HepG2 (cell line): Measurements from ENCODE around the gene ERBB4. TPM values are rescaled to one million over a fixed set of nuclear protein-coding genes. Genes with fewer than 3 reads are reported as not detected.

ENCODE experiments used
- ARID2 ChIP-seq: sonication (generic); formaldehyde crosslinking; IDR thresholded peaks from 2 replicates; pipeline ENCODE4 v1.8.1; 2022; ENCODE audit warnings: mild to moderate bottlenecking, missing genetic modification reagents, borderline replicate concordance
- ARNTL ChIP-seq: sonication (generic); formaldehyde crosslinking; IDR thresholded peaks from 2 replicates; pipeline ENCODE4 v1.4.0; 2020; ENCODE audit warnings: mild to moderate bottlenecking, missing genetic modification reagents
- ATRX ChIP-seq: sonication (generic); formaldehyde crosslinking; IDR thresholded peaks from 2 replicates; pipeline ENCODE4 v1.4.0; 2020; ENCODE audit warnings: missing genetic modification reagents, borderline replicate concordance
- DBP ChIP-seq: sonication (generic); formaldehyde crosslinking; IDR thresholded peaks from 2 replicates; pipeline ENCODE4 v1.4.0; 2020; ENCODE audit warnings: missing genetic modification reagents; ENCODE audit errors: not compliant biosample characterization
- DPF2 ChIP-seq: sonication (generic); formaldehyde crosslinking; IDR thresholded peaks from 2 replicates; pipeline ENCODE4 v1.4.0; 2020; ENCODE audit warnings: mild to moderate bottlenecking, low read depth, missing genetic modification reagents, borderline replicate concordance
- EHMT2 ChIP-seq: fragments of 200-600 bp; sonication (generic); IDR thresholded peaks from 2 replicates; pipeline ENCODE4 v1.7.0; 2017; ENCODE audit warnings: antibody characterized with exemption, low read depth, low read length, borderline replicate concordance
- FOXM1 ChIP-seq: sonication (generic); formaldehyde crosslinking; IDR thresholded peaks from 2 replicates; pipeline ENCODE4 v1.5.0; 2020; ENCODE audit warnings: missing genetic modification reagents
- HMG20A ChIP-seq: IDR thresholded peaks from 2 replicates; pipeline ENCODE4 v1.6.1; 2016; ENCODE audit warnings: borderline replicate concordance
- HNF4G ChIP-seq, 2 experiments: sonication (generic) in 1 of 2; formaldehyde crosslinking in 1 of 2; IDR thresholded peaks; 2 replicates each; pipeline versions ENCODE4 v1.4.0 to v1.6.1; 2011 to 2020; ENCODE audit warnings: borderline replicate concordance in 2 of 2, low read depth in 2 of 2, mild to moderate bottlenecking in 2 of 2, low read length in 1 of 2, missing genetic modification reagents in 1 of 2, moderate library complexity in 1 of 2
- KDM3A ChIP-seq: IDR thresholded peaks from 2 replicates; pipeline ENCODE4 v1.6.1; 2018; ENCODE audit warnings: low read depth, missing compliant biosample characterization
- SIN3A ChIP-seq: IDR thresholded peaks from 2 replicates; pipeline ENCODE4 v1.6.1; 2011; ENCODE audit warnings: low read depth, mild to moderate bottlenecking, control low read depth, low read length, borderline replicate concordance
- ZBTB39 ChIP-seq: sonication (generic); formaldehyde crosslinking; IDR thresholded peaks from 2 replicates; pipeline ENCODE4 v1.5.0; 2020; ENCODE audit warnings: missing genetic modification reagents
- ZBTB49 ChIP-seq: sonication (generic); formaldehyde crosslinking; IDR thresholded peaks from 2 replicates; pipeline ENCODE4 v1.4.0; 2020; ENCODE audit warnings: missing genetic modification reagents, borderline replicate concordance
- ZBTB7B ChIP-seq: sonication (generic); formaldehyde crosslinking; IDR thresholded peaks from 2 replicates; pipeline ENCODE4 v1.4.0; 2020; ENCODE audit warnings: missing genetic modification reagents
- ZNF256 ChIP-seq: sonication (generic); formaldehyde crosslinking; conservative IDR thresholded peaks from 2 replicates; pipeline ENCODE4 v1.4.0; 2020; ENCODE audit warnings: missing genetic modification reagents
- ZNF431 ChIP-seq: sonication (generic); formaldehyde crosslinking; IDR thresholded peaks from 2 replicates; pipeline ENCODE4 v1.9.0; 2022; ENCODE audit warnings: missing genetic modification reagents, low read depth, mild to moderate bottlenecking, borderline replicate concordance
- ZNF598 ChIP-seq: sonication (generic); formaldehyde crosslinking; IDR thresholded peaks from 2 replicates; pipeline ENCODE4 v1.5.1; 2020; ENCODE audit warnings: mild to moderate bottlenecking, missing genetic modification reagents, borderline replicate concordance
- ZNF7 ChIP-seq: IDR thresholded peaks from 2 replicates; pipeline ENCODE4 v1.6.1; 2016; ENCODE audit warnings: missing biosample characterization, missing genetic modification reagents
- ZNF720 ChIP-seq: sonication (generic); formaldehyde crosslinking; IDR thresholded peaks from 2 replicates; pipeline ENCODE4 v1.4.0; 2020; ENCODE audit warnings: missing genetic modification reagents
- ZNF737 ChIP-seq: sonication (generic); formaldehyde crosslinking; IDR thresholded peaks from 2 replicates; pipeline ENCODE4 v1.5.0; 2020; ENCODE audit warnings: missing genetic modification reagents, mild to moderate bottlenecking, borderline replicate concordance
- polyA plus RNA-seq, 8 experiments: library from polyadenylated mRNA; depleted of rRNA in 3 of 8; stranded (reverse) in 7 of 8; unstranded in 1 of 8; fragments of >200 nt; fragmentation: Illumina TruSeq in 4 of 8; extraction: Trizol in 4 of 8; gene quantifications; 2 replicates each; pipeline versions ENCODE4 v1.2.1 to v1.2.3, GENCODE V29; 2011 to 2016; ENCODE audit warnings: low read depth in 4 of 8, missing spikeins in 1 of 8, mixed read lengths in 1 of 8; ENCODE audit not compliant: insufficient read depth in 1 of 8
- total RNA-seq, 5 experiments: library from RNA; depleted of rRNA; stranded (reverse); fragments of >200 nt; fragmentation: Illumina TruSeq; extraction: Trizol; gene quantifications; 2 replicates each; pipeline ENCODE4 v1.2.3, GENCODE V29; 2016; ENCODE audit warnings: low read depth in 1 of 5
- TF ChIP-seq, protein P1 (sequence below): sonication (generic); formaldehyde crosslinking; IDR thresholded peaks from 2 replicates; pipeline ENCODE4 v1.8.0; 2022; ENCODE audit warnings: missing genetic modification reagents, low read depth, mild to moderate bottlenecking, borderline replicate concordance

The ERBB4 gene
- total and polyA plus RNA-seq, 2 of the 13 experiments (the other 11 are each of a cell fraction or from before 2014, with no cell fraction given) = not detected

DNA sequence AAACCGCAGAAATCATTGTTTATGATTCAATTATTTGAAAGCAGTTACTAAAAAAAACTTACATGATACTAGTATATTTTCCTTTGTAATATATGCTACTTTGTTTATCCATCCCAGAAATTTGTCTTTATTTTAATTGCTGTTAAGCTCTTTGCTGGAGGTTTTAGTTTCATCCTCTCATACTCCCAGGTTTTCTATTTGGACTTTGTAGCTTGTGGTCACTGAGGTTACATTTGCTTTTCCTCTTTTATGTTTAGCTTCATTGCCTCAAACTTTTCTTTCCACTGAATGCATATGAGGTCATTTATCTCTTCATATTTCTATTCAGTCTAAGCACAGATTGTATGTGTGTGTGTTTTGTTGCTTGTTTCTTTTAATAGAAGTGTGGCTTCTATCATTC, 89.9 kb downstream of the ERBB4 start (continued):
- TF ChIP-seq ZNF7 = peak; percentile 80; the same call in 1 of the 2 replicates
- TF ChIP-seq ATRX = no peak
- no peak for TF ChIP-seq ARNTL (CRISPR knock-in tag)
- no peak for TF ChIP-seq ZNF431 (CRISPR knock-in tag)
- TF ChIP-seq ZBTB49 (CRISPR knock-in tag) = no peak
- TF ChIP-seq ARID2 (CRISPR knock-in tag) = no peak
- TF ChIP-seq ZNF598 (CRISPR knock-in tag) = no peak
- no peak for TF ChIP-seq ZNF256 (CRISPR knock-in tag)
- no peak for TF ChIP-seq FOXM1
- TF ChIP-seq HNF4G (IDR thresholded peaks at IDR 0.05; ENCODE audit: borderline replicate concordance, low read depth, low read length) = peak; percentile 54; the same call in 1 of the 2 replicates
- TF ChIP-seq HNF4G (CRISPR knock-in tag; IDR thresholded peaks at IDR 0.05; ENCODE audit: borderline replicate concordance, low read depth) = no peak
- no peak for TF ChIP-seq ZBTB7B (CRISPR knock-in tag)
- TF ChIP-seq KDM3A (CRISPR knock-in tag) = no peak
- TF ChIP-seq EHMT2 = 0 out of 2 replicates have a peak, but pooled peaks have one; percentile 40
- no peak for TF ChIP-seq DBP
- TF ChIP-seq ZBTB39 = no peak
- peak; percentile 85 for TF ChIP-seq HMG20A
- TF ChIP-seq DPF2 = no peak
- TF ChIP-seq ZNF720 (CRISPR knock-in tag) = no peak
- TF ChIP-seq ZNF737 = no peak
- no peak for TF ChIP-seq SIN3A
- TF ChIP-seq, protein P1, sequence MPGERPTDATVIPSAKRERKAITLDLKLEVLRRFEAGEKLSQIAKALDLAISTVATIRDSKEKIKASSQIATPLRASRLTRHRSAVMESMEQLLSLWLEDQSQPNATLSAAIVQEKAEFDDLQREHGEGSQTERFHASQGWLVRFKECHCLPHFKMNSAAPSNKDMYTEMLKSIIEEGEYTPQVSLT (CRISPR knock-in tag) = no peak
